ENCODE results near the gene NSD1.

The NSD1 gene

DNA sequence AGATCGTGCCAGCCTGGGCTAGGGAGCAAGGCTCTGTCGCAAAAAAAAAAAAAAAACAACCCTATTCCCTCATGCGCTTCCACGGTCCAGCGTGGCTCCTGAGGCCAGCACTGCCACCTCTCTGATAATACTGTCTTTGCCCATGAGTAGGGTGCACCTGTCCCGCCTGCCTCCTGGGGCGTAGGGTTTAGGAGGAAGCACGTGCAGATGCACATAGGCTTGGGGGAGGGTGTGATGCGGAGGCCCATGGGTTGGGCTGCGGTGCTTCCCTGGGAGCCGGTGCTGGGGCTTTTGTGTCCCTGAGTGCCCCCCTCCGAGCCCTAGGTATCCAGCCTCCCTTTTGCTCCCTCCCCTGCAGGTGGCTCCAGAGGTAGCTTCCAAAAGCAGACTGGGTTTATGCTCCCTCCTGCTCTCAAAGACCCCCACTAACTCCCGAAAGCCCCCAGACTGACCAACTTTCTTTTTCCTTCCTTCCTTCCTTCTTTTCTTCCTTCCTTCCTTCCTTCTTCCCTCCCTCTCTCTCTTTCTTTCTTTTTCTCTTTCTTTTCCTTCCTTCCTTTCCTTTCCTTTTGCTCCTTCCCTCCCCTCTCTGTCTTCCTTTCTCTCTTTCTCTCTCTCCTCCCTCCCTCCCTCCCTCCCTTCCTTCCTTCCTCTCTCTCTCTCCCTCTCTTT lies 34.0 kb upstream of the NSD1 start:
- no peaks in the 10 kb centered on the region for H3K36me3 ChIP-seq (ENCODE audit: control insufficient read depth, insufficient read depth, low read length, severe bottlenecking)
- H3K9ac ChIP-seq (ENCODE audit: low read length): no peak overlapping the region
- peaks cover 27% of the 10 kb centered on the region for H3K27me3 ChIP-seq (replicated peaks; ENCODE audit: control insufficient read depth, insufficient read depth, low read length)
- no peaks in the 10 kb centered on the region for H3K9me3 ChIP-seq (ENCODE audit: control insufficient read depth, low read length)
- no peak overlapping the region for H3K4me3 ChIP-seq (ENCODE audit: low read length)
- H3K4me1 ChIP-seq (ENCODE audit: control insufficient read depth, insufficient read depth, low read length): peaks cover 6% of the 10 kb centered on the region
- DNase-seq (ENCODE audit: low read depth): no peak

GRCh38 chr5:177100714-177101121 lies 32.9 kb upstream of the NSD1 start:
- H3K9ac ChIP-seq (ENCODE audit: low read length): no peak overlapping the region
- DNase-seq (ENCODE audit: low read depth): no peak
- H3K4me3 ChIP-seq (ENCODE audit: low read length): no peak overlapping the region
- no peaks in the 10 kb centered on the region for H3K36me3 ChIP-seq (ENCODE audit: control insufficient read depth, insufficient read depth, low read length, severe bottlenecking)
- H3K4me1 ChIP-seq (ENCODE audit: control insufficient read depth, insufficient read depth, low read length): no peaks in the 10 kb centered on the region
- peaks cover 32% of the 10 kb centered on the region for H3K27me3 ChIP-seq (replicated peaks; ENCODE audit: control insufficient read depth, insufficient read depth, low read length)
- no peaks in the 10 kb centered on the region for H3K9me3 ChIP-seq (ENCODE audit: control insufficient read depth, low read length)

DNA sequence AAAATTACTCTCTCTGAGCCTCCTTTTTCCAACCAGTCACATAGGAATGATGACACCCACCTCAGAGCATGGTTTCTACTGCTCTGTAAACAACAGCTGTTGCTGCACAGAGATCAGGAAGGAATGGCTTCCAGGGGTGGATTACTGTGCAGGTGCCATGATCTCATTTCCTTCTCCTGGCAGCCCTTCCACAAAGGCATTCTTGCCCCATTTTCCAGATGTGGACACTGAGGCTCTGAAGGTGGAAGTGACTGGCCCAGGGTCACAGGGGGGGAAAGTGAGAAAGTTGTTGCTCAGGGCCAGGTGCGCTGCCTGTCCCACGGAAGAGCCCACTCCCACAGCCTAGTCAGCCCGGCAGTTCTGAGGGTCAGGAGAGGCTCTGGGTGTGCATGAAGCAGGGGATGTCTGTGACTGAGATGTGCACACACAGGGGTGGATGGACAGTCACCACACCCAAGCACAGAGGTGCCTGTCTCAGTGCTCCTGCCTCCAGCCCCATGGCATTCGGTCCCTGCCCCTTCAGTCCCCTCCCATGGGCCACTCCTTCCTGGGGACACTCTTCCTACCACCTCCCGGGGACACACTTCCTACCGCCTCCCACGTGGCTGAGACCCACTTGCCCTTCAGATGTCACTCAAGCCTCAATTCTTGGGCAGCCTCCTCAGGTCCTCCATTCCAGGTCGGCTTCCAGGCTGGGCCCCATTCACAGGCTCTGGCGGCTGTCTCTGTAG lies 29.9 kb upstream of the NSD1 start:
- Histone ChIP-seq H3K4me3 (ENCODE audit: low read length) (no peak overlapping the region), H3K9me3 (ENCODE audit: control insufficient read depth, low read length) (no peaks in the 10 kb centered on the region), H3K36me3 (ENCODE audit: control insufficient read depth, insufficient read depth, low read length, severe bottlenecking) (no peaks in the 10 kb centered on the region), H3K4me1 (ENCODE audit: control insufficient read depth, insufficient read depth, low read length) (no peaks in the 10 kb centered on the region), H3K9ac (ENCODE audit: low read length) (no peak overlapping the region), H3K27me3 (replicated peaks; ENCODE audit: control insufficient read depth, insufficient read depth, low read length) (peaks cover 40% of the 10 kb centered on the region)
- DNase-seq (ENCODE audit: low read depth): no peak

- no peak overlapping the region for H3K4me3 ChIP-seq (ENCODE audit: low read length)
- H3K9me3 ChIP-seq (ENCODE audit: control insufficient read depth, low read length): no peaks in the 10 kb centered on the region
- no peaks in the 10 kb centered on the region for H3K4me1 ChIP-seq (ENCODE audit: control insufficient read depth, insufficient read depth, low read length)
- H3K36me3 ChIP-seq (ENCODE audit: control insufficient read depth, insufficient read depth, low read length, severe bottlenecking): no peaks in the 10 kb centered on the region
- DNase-seq (ENCODE audit: low read depth): no peak
- H3K9ac ChIP-seq (ENCODE audit: low read length): no peak overlapping the region
- peaks cover 40% of the 10 kb centered on the region for H3K27me3 ChIP-seq (replicated peaks; ENCODE audit: control insufficient read depth, insufficient read depth, low read length)
Observed at GRCh38 chr5:177105691-177106476, 27.7 kb upstream of the NSD1 start.

DNA sequence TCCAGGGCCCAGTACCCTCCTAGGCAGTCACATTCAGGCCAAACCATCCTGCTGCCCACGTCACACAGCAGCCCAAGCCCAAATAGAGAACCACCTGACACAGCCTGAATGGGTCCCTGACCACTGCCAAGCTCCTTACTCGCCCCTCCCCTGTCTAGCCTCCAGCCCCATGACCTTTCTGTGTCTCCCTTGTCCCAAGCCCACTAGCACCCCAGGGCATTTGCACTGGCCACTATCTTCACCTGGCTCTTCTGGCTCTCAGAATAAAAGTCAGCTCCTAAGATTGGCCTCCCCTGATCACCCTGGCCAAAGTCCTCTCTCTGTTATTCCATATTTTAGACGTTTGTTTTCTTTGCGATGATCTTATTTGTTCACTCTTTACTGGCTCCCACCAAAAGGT lies 26.4 kb upstream of the NSD1 start:
- no peaks in the 10 kb centered on the region for H3K4me1 ChIP-seq (ENCODE audit: control insufficient read depth, insufficient read depth, low read length)
- no peaks in the 10 kb centered on the region for H3K9me3 ChIP-seq (ENCODE audit: control insufficient read depth, low read length)
- peaks cover 40% of the 10 kb centered on the region for H3K27me3 ChIP-seq (replicated peaks; ENCODE audit: control insufficient read depth, insufficient read depth, low read length)
- DNase-seq (ENCODE audit: low read depth): no peak
- H3K36me3 ChIP-seq (ENCODE audit: control insufficient read depth, insufficient read depth, low read length, severe bottlenecking): no peaks in the 10 kb centered on the region
- H3K9ac ChIP-seq (ENCODE audit: low read length): no peak overlapping the region
- H3K4me3 ChIP-seq (ENCODE audit: low read length): no peak overlapping the region

DNA sequence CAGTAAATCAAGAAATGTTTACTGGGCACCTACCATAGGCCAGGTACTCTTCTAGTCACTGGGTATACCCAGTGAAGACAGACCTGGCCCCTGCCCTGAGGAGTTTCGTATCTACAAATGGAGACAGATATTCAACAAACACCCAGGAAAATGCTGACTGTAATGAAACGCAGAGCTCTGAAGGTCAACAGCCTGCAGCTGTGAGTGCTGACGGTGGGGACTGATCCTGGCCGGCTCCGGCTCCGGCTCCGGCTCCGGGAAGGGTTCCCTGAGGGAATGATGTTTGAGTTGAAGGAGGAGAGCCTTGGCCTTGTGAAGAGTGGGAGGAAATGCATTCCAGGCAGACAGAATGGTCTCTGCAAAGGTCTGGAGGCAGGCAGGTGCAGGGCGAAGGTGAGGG lies 23.8 kb upstream of the NSD1 start:
- H3K9ac ChIP-seq (ENCODE audit: low read length): no peak overlapping the region
- DNase-seq (ENCODE audit: low read depth): no peak
- no peak overlapping the region for H3K4me3 ChIP-seq (ENCODE audit: low read length)
- no peaks in the 10 kb centered on the region for H3K36me3 ChIP-seq (ENCODE audit: control insufficient read depth, insufficient read depth, low read length, severe bottlenecking)
- peaks cover 23% of the 10 kb centered on the region for H3K27me3 ChIP-seq (replicated peaks; ENCODE audit: control insufficient read depth, insufficient read depth, low read length)
- no peaks in the 10 kb centered on the region for H3K9me3 ChIP-seq (ENCODE audit: control insufficient read depth, low read length)
- H3K4me1 ChIP-seq (ENCODE audit: control insufficient read depth, insufficient read depth, low read length): peaks cover 10% of the 10 kb centered on the region

- Histone ChIP-seq H3K4me1 (ENCODE audit: control insufficient read depth, insufficient read depth, low read length) (peaks cover 16% of the 10 kb centered on the region), H3K27me3 (replicated peaks; ENCODE audit: control insufficient read depth, insufficient read depth, low read length) (peaks cover 10% of the 10 kb centered on the region), H3K4me3 (ENCODE audit: low read length) (no peak overlapping the region), H3K9ac (ENCODE audit: low read length) (no peak overlapping the region), H3K9me3 (ENCODE audit: control insufficient read depth, low read length) (no peaks in the 10 kb centered on the region), H3K36me3 (ENCODE audit: control insufficient read depth, insufficient read depth, low read length, severe bottlenecking) (no peaks in the 10 kb centered on the region)
- DNase-seq (ENCODE audit: low read depth): peak; percentile 65
Observed at GRCh38 chr5:177111720-177112394, 21.7 kb upstream of the NSD1 start.

DNA sequence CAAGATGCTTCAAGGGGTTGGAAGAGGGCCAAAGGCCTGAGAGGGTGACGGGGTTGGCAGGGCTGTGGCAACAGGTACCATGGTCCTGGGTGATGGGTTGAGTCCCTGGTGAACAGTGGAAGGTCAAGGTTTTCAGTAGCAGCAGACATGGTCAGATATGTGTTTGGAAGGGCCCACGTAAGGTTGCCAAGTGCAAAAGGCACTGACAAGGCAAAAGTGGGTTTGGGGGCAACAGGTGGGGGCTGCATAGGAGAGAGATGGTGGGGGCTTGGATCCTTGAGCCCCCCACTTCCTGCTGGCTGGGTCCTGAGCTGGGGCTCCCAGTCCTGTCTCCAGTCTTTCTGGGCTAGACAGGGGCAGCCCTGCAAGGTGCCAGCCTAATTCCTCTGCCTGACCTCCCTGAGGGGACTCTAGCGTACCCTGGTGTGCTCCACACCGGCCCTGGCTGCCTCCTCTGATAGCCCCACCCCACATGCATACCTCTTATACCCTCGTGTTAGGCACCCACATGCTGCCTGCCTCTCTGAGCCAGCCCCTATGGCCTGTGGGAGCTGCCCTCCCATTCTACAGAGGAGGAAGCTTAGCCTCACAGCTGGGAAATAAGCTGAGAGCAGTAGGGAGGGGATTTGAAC lies 20.9 kb upstream of the NSD1 start:
- H3K9me3 ChIP-seq (ENCODE audit: control insufficient read depth, low read length): no peaks in the 10 kb centered on the region

DNA sequence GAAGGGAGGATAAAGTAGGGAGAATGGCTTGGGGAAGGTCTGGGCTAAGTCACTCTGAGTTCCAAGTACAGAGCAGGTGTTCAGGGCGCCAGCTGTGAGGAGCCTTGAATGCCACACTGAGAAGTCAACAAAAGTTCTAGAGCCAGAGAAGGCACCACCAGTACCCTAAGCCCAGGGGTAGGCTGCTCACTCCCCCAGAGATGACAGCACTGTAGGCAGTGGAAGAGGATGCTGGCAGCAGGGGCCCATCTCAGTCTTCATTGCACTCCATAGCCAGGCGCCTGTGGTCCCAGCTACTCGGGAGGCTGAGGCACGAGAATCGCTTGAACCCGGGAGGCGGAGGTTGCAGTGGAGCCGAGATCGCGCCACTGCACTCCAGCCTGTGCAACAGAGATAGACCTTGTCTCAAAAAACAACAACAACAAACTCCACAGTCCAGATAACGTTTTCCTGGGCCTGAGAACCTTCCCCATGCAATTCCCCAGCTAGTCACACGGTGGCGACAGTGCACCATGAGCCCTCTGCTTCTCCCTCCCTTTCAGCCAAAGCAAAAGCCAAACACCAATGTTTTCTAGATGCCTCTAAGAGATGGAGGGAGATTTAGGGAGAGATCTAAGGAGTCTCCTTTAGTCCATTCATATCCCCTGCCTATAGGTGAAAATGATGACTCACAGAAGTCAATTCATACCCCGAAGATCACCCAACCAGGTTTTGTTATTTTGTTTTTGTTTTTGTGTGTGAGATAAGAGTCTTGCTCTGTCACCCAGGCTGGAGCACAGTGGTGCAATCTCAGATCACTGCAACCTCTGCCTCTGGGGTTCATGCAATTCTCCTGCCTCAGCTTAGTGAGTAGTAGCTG lies 19.8 kb upstream of the NSD1 start:
- Histone ChIP-seq H3K27me3 (replicated peaks; ENCODE audit: control insufficient read depth, insufficient read depth, low read length) (no peaks in the 10 kb centered on the region), H3K9me3 (ENCODE audit: control insufficient read depth, low read length) (no peaks in the 10 kb centered on the region), H3K4me1 (ENCODE audit: control insufficient read depth, insufficient read depth, low read length) (peaks cover 20% of the 10 kb centered on the region), H3K9ac (ENCODE audit: low read length) (peak overlapping the region; percentile 61), H3K36me3 (ENCODE audit: control insufficient read depth, insufficient read depth, low read length, severe bottlenecking) (no peaks in the 10 kb centered on the region), H3K4me3 (ENCODE audit: low read length) (no peak overlapping the region)
- DNase-seq (ENCODE audit: low read depth): peak; percentile 87

More for the DNA sequence above, 20.9 kb upstream of the NSD1 start:
- no peak overlapping the region for H3K4me3 ChIP-seq (ENCODE audit: low read length)
- peaks cover 20% of the 10 kb centered on the region for H3K4me1 ChIP-seq (ENCODE audit: control insufficient read depth, insufficient read depth, low read length)
- no peaks in the 10 kb centered on the region for H3K36me3 ChIP-seq (ENCODE audit: control insufficient read depth, insufficient read depth, low read length, severe bottlenecking)
- no peak for DNase-seq (ENCODE audit: low read depth)
- no peak overlapping the region for H3K9ac ChIP-seq (ENCODE audit: low read length)
- H3K27me3 ChIP-seq (replicated peaks; ENCODE audit: control insufficient read depth, insufficient read depth, low read length): peaks cover 2% of the 10 kb centered on the region

Data from adipocyte (in vitro differentiated cells).